Neural cell (in vitro differentiated cells): ENCODE results near the gene KHDC3L. TPM values are rescaled to one million over a fixed set of nuclear protein-coding genes. Genes with fewer than 3 reads are reported as not detected.

Experiments used
- H2AFZ ChIP-seq: fragments of 200-600, 300-800 bp; sonication (generic), shearing (Covaris generic); 2 replicates; pipeline ENCODE4 v1.6.0; 2014; ENCODE audit warnings: low read depth, mild to moderate bottlenecking, antibody characterized with exemption, low read length, moderate library complexity
- H3F3A ChIP-seq: fragments of 200-600 bp; shearing (Covaris generic); 2 replicates; pipeline ENCODE4 v1.6.1; 2016; ENCODE audit warnings: mild to moderate bottlenecking, moderate library complexity, mixed read lengths, antibody characterized with exemption, low read length; ENCODE audit not compliant: insufficient read depth, poor library complexity, severe bottlenecking
- H3K27ac ChIP-seq: fragments of 200-600, 300-800 bp; sonication (generic), shearing (Covaris generic); 2 replicates; pipeline ENCODE4 v1.5.1; 2014; ENCODE audit warnings: mild to moderate bottlenecking, low read length, moderate library complexity
- H3K27me3 ChIP-seq: fragments of 300-800, 200-600 bp; sonication (generic), shearing (Covaris generic); 2 replicates; pipeline ENCODE4 v1.6.0; 2014; ENCODE audit warnings: mild to moderate bottlenecking, low read depth, low read length, moderate library complexity; ENCODE audit not compliant: insufficient read depth
- H3K36me3 ChIP-seq: fragments of 300-800, 200-600 bp; sonication (generic), shearing (Covaris generic); 2 replicates; pipeline ENCODE4 v1.5.1; 2014; ENCODE audit warnings: mild to moderate bottlenecking, antibody characterized with exemption, low read length, moderate library complexity; ENCODE audit not compliant: insufficient read depth
- H3K4me2 ChIP-seq: fragments of 300-800, 200-600 bp; sonication (generic), shearing (Covaris generic); 2 replicates; pipeline ENCODE4 v1.6.0; 2014; ENCODE audit warnings: mild to moderate bottlenecking, low read length
- H3K4me3 ChIP-seq: fragments of 300-800, 200-600 bp; sonication (generic), shearing (Covaris generic); 2 replicates; pipeline ENCODE4 v1.5.1; 2014; ENCODE audit warnings: mild to moderate bottlenecking, low read length, moderate library complexity
- H3K79me2 ChIP-seq: fragments of 200-600 bp; shearing (Covaris generic); replicated peaks from 2 replicates; pipeline ENCODE4 v1.6.0; 2014; ENCODE audit warnings: mild to moderate bottlenecking, low read length, moderate library complexity; ENCODE audit not compliant: insufficient read depth
- H3K9ac ChIP-seq: fragments of 300-800, 200-600 bp; sonication (generic), shearing (Covaris generic); 2 replicates; pipeline ENCODE4 v1.6.1; 2016; ENCODE audit warnings: mild to moderate bottlenecking, low read length, mixed read lengths
- H3K9me2 ChIP-seq: fragments of 200-600 bp; shearing (Covaris generic); 2 replicates; pipeline ENCODE4 v1.6.1; 2016; ENCODE audit warnings: mild to moderate bottlenecking, low read length, mixed read lengths; ENCODE audit not compliant: insufficient read depth
- H3K9me3 ChIP-seq: fragments of 200-600, 300-800 bp; sonication (generic), shearing (Covaris generic); 2 replicates; pipeline ENCODE4 v1.6.1; 2016; ENCODE audit warnings: mild to moderate bottlenecking, mixed run types, low read length, moderate library complexity, mixed read lengths
- H4K20me1 ChIP-seq: fragments of 200-600 bp; shearing (Covaris generic); 2 replicates; pipeline ENCODE4 v1.6.1; 2016; ENCODE audit warnings: mild to moderate bottlenecking, mixed run types; ENCODE audit not compliant: insufficient read depth
- EP300 ChIP-seq: fragments of 450-650 bp; conservative IDR thresholded peaks from 2 replicates; pipeline ENCODE4 v1.6.1; 2014; ENCODE audit warnings: antibody characterized with exemption, mild to moderate bottlenecking, moderate library complexity; ENCODE audit not compliant: poor library complexity, severe bottlenecking
- EZH2 ChIP-seq: fragments of 200-600, 300-800 bp; shearing (Covaris generic), sonication (generic); IDR thresholded peaks from 2 replicates; pipeline ENCODE4 v1.6.1; 2014; ENCODE audit warnings: antibody characterized with exemption, low read length, borderline replicate concordance, mild to moderate bottlenecking; ENCODE audit not compliant: insufficient read depth, poor library complexity, severe bottlenecking
- MXI1 ChIP-seq: fragments of 450-650 bp; conservative IDR thresholded peaks from 2 replicates; pipeline ENCODE4 v1.6.1; 2014; ENCODE audit warnings: antibody characterized with exemption, mild to moderate bottlenecking; ENCODE audit not compliant: poor library complexity, severe bottlenecking
- POLR2AphosphoS5 ChIP-seq: IDR thresholded peaks from 2 replicates; pipeline ENCODE4 v1.6.1; 2012
- RAD21 ChIP-seq: fragments of 450-650 bp; conservative IDR thresholded peaks from 2 replicates; pipeline ENCODE4 v1.6.1; 2014; ENCODE audit warnings: antibody characterized with exemption, mild to moderate bottlenecking, moderate library complexity
- REST ChIP-seq: IDR thresholded peaks from 2 replicates; pipeline ENCODE4 v1.6.1; 2012; ENCODE audit warnings: borderline replicate concordance
- SMC3 ChIP-seq: fragments of 450-650 bp; conservative IDR thresholded peaks from 2 replicates; pipeline ENCODE4 v1.6.1; 2014; ENCODE audit warnings: antibody characterized with exemption, mild to moderate bottlenecking, moderate library complexity; ENCODE audit not compliant: poor library complexity
- TAF1 ChIP-seq: IDR thresholded peaks from 2 replicates; pipeline ENCODE4 v1.6.1; 2012; ENCODE audit warnings: low read depth
- polyA plus RNA-seq: library from polyadenylated mRNA; depleted of rRNA; stranded (reverse); fragments of >200 nt; gene quantifications from 2 replicates; pipeline ENCODE4 v1.2.3, GENCODE V29; 2014
- TF ChIP-seq, protein P1 (sequence below): fragments of 450-650 bp; IDR thresholded peaks from 2 replicates; pipeline ENCODE4 v1.5.1; 2014; ENCODE audit warnings: antibody characterized with exemption, mild to moderate bottlenecking, moderate library complexity; ENCODE audit not compliant: poor library complexity, severe bottlenecking

KHDC3L gene
- polyA plus RNA-seq, 1 donor from 2014 or later = not detected

DNA sequence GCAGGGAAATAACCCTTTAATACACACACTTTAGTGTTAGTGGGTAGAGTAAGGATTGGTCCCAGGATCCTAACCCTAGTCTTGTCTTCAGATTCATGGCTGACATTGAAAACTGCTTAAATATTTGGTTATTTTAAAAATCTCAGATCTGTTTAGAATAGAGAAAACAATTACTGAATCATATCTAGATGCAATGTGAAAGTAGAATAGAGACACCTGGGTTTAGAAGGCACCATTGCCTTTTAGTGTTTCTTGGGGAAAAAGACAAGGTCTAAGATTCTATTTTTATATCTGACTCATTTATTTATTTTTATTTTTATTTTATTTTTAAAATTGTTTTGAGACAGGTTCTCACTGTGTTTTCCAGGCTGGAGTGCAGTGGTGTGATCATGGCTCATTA, 38.2 kb downstream of the KHDC3L start:
- H3F3A ChIP-seq = no peaks in the 10 kb centered on the region
- H3K79me2 ChIP-seq = no peaks in the 10 kb centered on the region
- no peaks in the 10 kb centered on the region for H4K20me1 ChIP-seq
- TF ChIP-seq RAD21 = no peak
- TF ChIP-seq POLR2AphosphoS5 = no peak
- no peak for TF ChIP-seq TAF1
- TF ChIP-seq EZH2 = no peak
- TF ChIP-seq, protein P1, sequence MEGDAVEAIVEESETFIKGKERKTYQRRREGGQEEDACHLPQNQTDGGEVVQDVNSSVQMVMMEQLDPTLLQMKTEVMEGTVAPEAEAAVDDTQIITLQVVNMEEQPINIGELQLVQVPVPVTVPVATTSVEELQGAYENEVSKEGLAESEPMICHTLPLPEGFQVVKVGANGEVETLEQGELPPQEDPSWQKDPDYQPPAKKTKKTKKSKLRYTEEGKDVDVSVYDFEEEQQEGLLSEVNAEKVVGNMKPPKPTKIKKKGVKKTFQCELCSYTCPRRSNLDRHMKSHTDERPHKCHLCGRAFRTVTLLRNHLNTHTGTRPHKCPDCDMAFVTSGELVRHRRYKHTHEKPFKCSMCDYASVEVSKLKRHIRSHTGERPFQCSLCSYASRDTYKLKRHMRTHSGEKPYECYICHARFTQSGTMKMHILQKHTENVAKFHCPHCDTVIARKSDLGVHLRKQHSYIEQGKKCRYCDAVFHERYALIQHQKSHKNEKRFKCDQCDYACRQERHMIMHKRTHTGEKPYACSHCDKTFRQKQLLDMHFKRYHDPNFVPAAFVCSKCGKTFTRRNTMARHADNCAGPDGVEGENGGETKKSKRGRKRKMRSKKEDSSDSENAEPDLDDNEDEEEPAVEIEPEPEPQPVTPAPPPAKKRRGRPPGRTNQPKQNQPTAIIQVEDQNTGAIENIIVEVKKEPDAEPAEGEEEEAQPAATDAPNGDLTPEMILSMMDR = no peak
- TF ChIP-seq REST = no peak
- H3K4me2 ChIP-seq = no peak overlapping the region
- H3K9me3 ChIP-seq = no peaks in the 10 kb centered on the region
- no peak overlapping the region for H3K9ac ChIP-seq
- H3K4me3 ChIP-seq = no peak overlapping the region
- H3K9me2 ChIP-seq = no peaks in the 10 kb centered on the region
- H2AFZ ChIP-seq = no peak overlapping the region
- no peak overlapping the region for H3K27ac ChIP-seq
- no peaks in the 10 kb centered on the region for H3K36me3 ChIP-seq
- no peaks in the 10 kb centered on the region for H3K27me3 ChIP-seq

DNA sequence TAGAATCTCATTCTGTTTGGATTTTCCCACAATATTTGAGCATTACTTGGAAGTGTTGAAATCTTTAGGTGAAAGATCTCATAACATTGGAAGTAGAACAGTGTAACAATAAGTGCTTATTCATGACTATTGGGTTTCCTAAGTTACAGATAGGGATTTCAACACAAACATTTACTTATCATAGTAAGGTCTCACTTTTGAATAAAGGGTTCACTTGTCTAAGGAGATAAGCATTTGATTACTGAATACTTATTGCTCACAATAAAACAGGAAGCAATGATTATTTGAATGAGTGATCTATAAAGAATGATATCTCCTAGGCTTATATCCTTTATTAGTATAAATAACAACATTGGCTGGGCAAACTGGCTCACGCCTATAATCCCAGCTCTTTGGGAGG, 46.9 kb downstream of the KHDC3L start:
- no peaks in the 10 kb centered on the region for H3K79me2 ChIP-seq
- H3K27ac ChIP-seq = no peak overlapping the region
- H4K20me1 ChIP-seq = no peaks in the 10 kb centered on the region
- no peaks in the 10 kb centered on the region for H3K27me3 ChIP-seq
- H2AFZ ChIP-seq = no peak overlapping the region
- H3K4me2 ChIP-seq = no peak overlapping the region
- no peaks in the 10 kb centered on the region for H3K36me3 ChIP-seq
- H3K9me2 ChIP-seq = no peaks in the 10 kb centered on the region
- no peak overlapping the region for H3K4me3 ChIP-seq
- H3K9ac ChIP-seq = no peak overlapping the region
- H3F3A ChIP-seq = no peaks in the 10 kb centered on the region
- TF ChIP-seq MXI1 = no peak
- no peak for TF ChIP-seq EP300
- TF ChIP-seq, protein P1 = no peak
- TF ChIP-seq REST = no peak
- no peak for TF ChIP-seq TAF1
- TF ChIP-seq SMC3 = no peak
- no peak for TF ChIP-seq RAD21
- no peak for TF ChIP-seq POLR2AphosphoS5
- TF ChIP-seq EZH2 = no peak
- H3K9me3 ChIP-seq = no peaks in the 10 kb centered on the region
